HepG2 (cell line): ENCODE results near the gene GRID1. TPM values are rescaled to one million over a fixed set of nuclear protein-coding genes. Genes with fewer than 3 reads are reported as not detected.

Source experiments
- ATAC-seq: fragments of 200-7000 bp; cut with Tn5 transposase; 3 replicates; pipeline ENCODE4 v1.9.1; 2020; ENCODE audit warnings: mild to moderate bottlenecking, moderate library complexity
- BruUV-seq: library from RNA; stranded (reverse); fragments of 400-500 nt; replicated peaks from 2 replicates; lab custom pipeline; 2021; lab: Mats Ljungman, UMichigan
- CTCF ChIA-PET: fragments of 300-600 bp; formaldehyde crosslinking; extraction: SDS; loops from one replicate; lab custom pipeline; 2021; ENCODE audit warnings: low total read pairs, inconsistent platforms, low intra/inter-chr PET ratio; lab: Yijun Ruan, JAX
- POLR2A ChIA-PET: fragments of 350-600 bp; sonication (Branson Sonifier 250); formaldehyde crosslinking; loops from one replicate; lab custom pipeline; 2020; ENCODE audit warnings: antibody characterized with exemption, inconsistent platforms; lab: Yijun Ruan, JAX
- DNase-seq: peaks from one replicate; pipeline ENCODE4 v3.0.0-alpha.2; 2015; ENCODE audit warnings: low spot score
- FAIRE-seq: peaks from 3 replicates; lab custom pipeline; 2011; peaks lifted over from hg19 to GRCh38; lab: Jason Lieb, UNC
- H2AFZ ChIP-seq: one replicate; pipeline ENCODE4 v1.6.1; 2011; ENCODE audit warnings: low read length, inconsistent platforms
- H3K27ac ChIP-seq: fragments of 300-600 bp; 3 replicates; pipeline ENCODE4 v1.8.0; 2011; ENCODE audit warnings: mixed run types, mild to moderate bottlenecking, mixed read lengths, low read length, inconsistent platforms; ENCODE audit not compliant: insufficient read depth; ENCODE audit errors: extremely low read length
- H3K27me3 ChIP-seq, 2 experiments: fragments of 200-600 bp in 1 of 2; 2 replicates in 1 of 2; 3 replicates in 1 of 2; pipeline versions ENCODE4 v1.6.0 to v1.8.0; 2011; ENCODE audit warnings: low read length in 2 of 2, mild to moderate bottlenecking in 2 of 2, moderate library complexity in 2 of 2, inconsistent platforms in 1 of 2; ENCODE audit not compliant: insufficient read depth in 2 of 2, control insufficient read depth in 1 of 2
- H3K36me3 ChIP-seq, 2 experiments: fragments of 200-600 bp in 1 of 2; replicated peaks in 1 of 2; 2 replicates in 1 of 2; 3 replicates in 1 of 2; pipeline versions ENCODE4 v1.5.1 to v1.8.0; 2011; ENCODE audit warnings: low read length in 2 of 2, inconsistent platforms in 1 of 2; ENCODE audit not compliant: insufficient read depth in 2 of 2, control insufficient read depth in 1 of 2
- H3K4me1 ChIP-seq: 2 replicates; pipeline ENCODE4 v1.5.1; 2012; ENCODE audit warnings: low read length, inconsistent platforms; ENCODE audit not compliant: insufficient read depth
- H3K4me2 ChIP-seq: 2 replicates; pipeline ENCODE4 v1.6.0; 2011; ENCODE audit warnings: low read depth, low read length, inconsistent platforms
- H3K4me3 ChIP-seq, 3 experiments: fragments of 200-600 bp in 1 of 3; sonication (generic), shearing (Covaris generic) in 1 of 3; replicated peaks in 1 of 3; 2 replicates each; pipeline ENCODE4 v1.5.1; 2011 to 2016; ENCODE audit warnings: low read length in 3 of 3, inconsistent platforms in 2 of 3, low read depth in 2 of 3, mild to moderate bottlenecking in 2 of 3, control low read depth in 1 of 3, mixed read lengths in 1 of 3; ENCODE audit not compliant: insufficient read depth in 1 of 3
- H3K79me2 ChIP-seq: one replicate; pipeline ENCODE4 v1.6.1; 2011; ENCODE audit warnings: low read length, inconsistent platforms; ENCODE audit not compliant: insufficient read depth
- H3K9ac ChIP-seq: 2 replicates; pipeline ENCODE4 v1.6.0; 2011; ENCODE audit warnings: mild to moderate bottlenecking, low read depth, low read length, inconsistent platforms; ENCODE audit not compliant: insufficient read depth
- H3K9me3 ChIP-seq: 2 replicates; pipeline ENCODE4 v1.5.1; 2012; ENCODE audit warnings: mild to moderate bottlenecking, low read length
- H4K20me1 ChIP-seq: 2 replicates; pipeline ENCODE4 v1.6.0; 2011; ENCODE audit warnings: inconsistent platforms, mild to moderate bottlenecking, low read length, moderate library complexity; ENCODE audit not compliant: insufficient read depth
- FOXA3 ChIP-seq: IDR thresholded peaks from 2 replicates; pipeline ENCODE4 v1.6.1; 2016; ENCODE audit warnings: missing genetic modification reagents, missing compliant biosample characterization
- MAFK ChIP-seq, 2 experiments: IDR thresholded peaks in 1 of 2; conservative IDR thresholded peaks in 1 of 2; 2 replicates each; pipeline ENCODE4 v1.6.1; 2011; ENCODE audit warnings: improper control_type of control experiment in 2 of 2, low read length in 2 of 2
- MYC ChIP-seq: sonication (generic); formaldehyde crosslinking; IDR thresholded peaks from 2 replicates; pipeline ENCODE4 v1.9.0; 2021; ENCODE audit warnings: missing genetic modification reagents, borderline replicate concordance
- NFKB2 ChIP-seq: sonication (generic); formaldehyde crosslinking; IDR thresholded peaks from 2 replicates; pipeline ENCODE4 v1.4.0; 2020; ENCODE audit warnings: missing genetic modification reagents, borderline replicate concordance
- POLR2G ChIP-seq: fragments of 200-400 bp; formaldehyde crosslinking; IDR thresholded peaks from 2 replicates; pipeline ENCODE4 v1.6.1; 2018; ENCODE audit warnings: mild to moderate bottlenecking, low read depth, low read length, moderate library complexity
- RCOR2 ChIP-seq: IDR thresholded peaks from 2 replicates; pipeline ENCODE4 v1.6.1; 2016; ENCODE audit warnings: missing biosample characterization, missing genetic modification reagents
- TBX2 ChIP-seq: sonication (generic); formaldehyde crosslinking; IDR thresholded peaks from 2 replicates; pipeline ENCODE4 v1.5.0; 2020; ENCODE audit warnings: missing genetic modification reagents, mild to moderate bottlenecking, borderline replicate concordance
- TBX3 ChIP-seq: fragments of 450-650 bp; IDR thresholded peaks from 2 replicates; pipeline ENCODE4 v1.6.1; 2017; ENCODE audit warnings: antibody characterized with exemption, mild to moderate bottlenecking, inconsistent platforms, borderline replicate concordance
- ZBTB20 ChIP-seq: sonication (generic); formaldehyde crosslinking; IDR thresholded peaks from 2 replicates; pipeline ENCODE4 v1.8.1; 2023; ENCODE audit warnings: missing genetic modification reagents, low read depth, mild to moderate bottlenecking, borderline replicate concordance
- ZMAT3 ChIP-seq: sonication (generic); formaldehyde crosslinking; conservative IDR thresholded peaks from 2 replicates; pipeline ENCODE4 v1.7.0; 2021; ENCODE audit warnings: missing genetic modification reagents
- ZNF235 ChIP-seq: sonication (generic); formaldehyde crosslinking; IDR thresholded peaks from 2 replicates; pipeline ENCODE4 v1.8.1; 2023; ENCODE audit warnings: mild to moderate bottlenecking, missing genetic modification reagents, borderline replicate concordance
- ZNF543 ChIP-seq: sonication (generic); formaldehyde crosslinking; IDR thresholded peaks from 2 replicates; pipeline ENCODE4 v1.4.0; 2020; ENCODE audit warnings: mild to moderate bottlenecking, missing genetic modification reagents
- ZNF678 ChIP-seq: sonication (generic); formaldehyde crosslinking; IDR thresholded peaks from 2 replicates; pipeline ENCODE4 v1.4.0; 2020; ENCODE audit warnings: mild to moderate bottlenecking, missing genetic modification reagents
- ZNF709 ChIP-seq: sonication (generic); formaldehyde crosslinking; IDR thresholded peaks from 2 replicates; pipeline ENCODE4 v1.5.0; 2020; ENCODE audit warnings: mild to moderate bottlenecking, missing genetic modification reagents
- ZNF75D ChIP-seq: sonication (generic); formaldehyde crosslinking; IDR thresholded peaks from 2 replicates; pipeline ENCODE4 v1.8.1; 2023; ENCODE audit warnings: missing genetic modification reagents, mild to moderate bottlenecking, borderline replicate concordance
- ZSCAN20 ChIP-seq: sonication (generic); formaldehyde crosslinking; IDR thresholded peaks from 2 replicates; pipeline ENCODE4 v1.4.0; 2020; ENCODE audit warnings: missing genetic modification reagents, mild to moderate bottlenecking, borderline replicate concordance
- WGBS: methylation state at CpG from one replicate; pipeline ENCODE4 v1.1.6; 2017; ENCODE audit warnings: low lambda C conversion rate; 5-methylcytosine and 5-hydroxymethylcytosine counted together
- in situ Hi-C: cut with HindIII; loops from 2 replicates; pipeline ENCODE4 v1.10.0; 2017; ENCODE audit warnings: low pct_unique_long_range_greater_than_20kb; ENCODE audit not compliant: extremely low pct_ligation_motif_present
- intact Hi-C: fragments of 100-400 bp; cut with micrococcal nuclease; formaldehyde crosslinking; loops from one replicate; pipeline ENCODE4 v1.10.0; 2022; ENCODE audit not compliant: unreplicated experiment
- polyA plus RNA-seq, 8 experiments: library from polyadenylated mRNA; depleted of rRNA in 3 of 8; stranded (reverse) in 7 of 8; unstranded in 1 of 8; fragments of >200 nt; fragmentation: Illumina TruSeq in 4 of 8; extraction: Trizol in 4 of 8; gene quantifications; 2 replicates each; pipeline versions ENCODE4 v1.2.1 to v1.2.3, GENCODE V29; 2011 to 2016; ENCODE audit warnings: low read depth in 4 of 8, missing spikeins in 1 of 8, mixed read lengths in 1 of 8; ENCODE audit not compliant: insufficient read depth in 1 of 8
- total RNA-seq, 5 experiments: library from RNA; depleted of rRNA; stranded (reverse); fragments of >200 nt; fragmentation: Illumina TruSeq; extraction: Trizol; gene quantifications; 2 replicates each; pipeline ENCODE4 v1.2.3, GENCODE V29; 2016; ENCODE audit warnings: low read depth in 1 of 5
- TF ChIP-seq, protein P1 (sequence below): sonication (generic); formaldehyde crosslinking; IDR thresholded peaks from 2 replicates; pipeline ENCODE4 v1.4.0; 2020; ENCODE audit warnings: low read depth, mild to moderate bottlenecking, missing genetic modification reagents
- TF ChIP-seq, protein P2 (sequence below): sonication (generic); formaldehyde crosslinking; conservative IDR thresholded peaks from 2 replicates; pipeline ENCODE4 v1.5.0; 2020; ENCODE audit warnings: missing genetic modification reagents
- TF ChIP-seq, protein P3 (sequence below): sonication (generic); formaldehyde crosslinking; IDR thresholded peaks from 2 replicates; pipeline ENCODE4 v1.5.0; 2020; ENCODE audit warnings: missing genetic modification reagents

Gene GRID1
- total and polyA plus RNA-seq, 2 of the 13 experiments (the other 11 are each of a cell fraction or from before 2014, with no cell fraction given): 0.05 TPM; not detected in 1

DNA sequence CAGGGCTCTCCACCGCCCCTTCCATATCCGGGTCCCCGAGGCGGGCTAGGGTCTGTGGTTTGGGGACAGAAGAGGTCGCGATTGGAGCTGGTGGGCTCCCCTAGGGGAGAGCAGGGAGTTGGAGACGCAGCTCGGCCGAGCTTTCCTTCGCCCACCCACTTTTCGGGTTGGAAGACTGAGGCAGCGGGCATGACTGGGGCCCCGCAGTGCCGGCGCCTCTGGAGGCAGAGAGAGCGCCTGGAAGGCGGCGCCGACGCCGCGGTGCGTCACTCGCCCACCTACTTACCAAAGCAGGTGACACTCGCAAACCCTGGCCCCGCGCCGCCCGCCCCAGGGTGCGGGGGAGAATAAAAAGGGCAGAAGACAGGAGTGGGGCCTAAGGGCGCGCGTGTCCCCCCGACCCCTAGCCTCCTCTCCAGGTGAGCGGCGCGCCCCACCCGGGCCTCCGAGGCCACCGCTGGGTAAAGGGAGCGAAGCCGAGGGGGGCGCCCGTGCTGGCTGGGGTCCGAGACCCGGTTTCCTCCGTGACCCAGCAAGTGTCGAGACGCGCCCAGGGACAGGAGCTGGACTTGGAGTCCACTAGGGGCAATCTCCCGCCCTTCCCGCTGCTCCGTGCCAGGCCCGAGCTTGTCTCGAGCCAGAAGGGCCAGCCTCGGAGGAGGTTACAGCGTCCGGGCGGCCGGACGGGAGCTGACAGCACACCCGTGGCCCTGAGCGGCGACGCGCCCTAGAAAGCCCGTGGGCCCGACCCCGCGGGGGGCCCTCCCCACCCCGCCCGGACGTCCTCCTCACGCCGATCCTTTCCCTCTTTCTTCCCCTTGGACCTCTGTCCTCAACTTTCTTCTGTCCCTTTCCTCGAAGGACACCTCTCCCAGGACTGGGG is 34.4 kb upstream of the GRID1 start:
- Histone ChIP-seq H3K4me1 (peaks cover 28% of the 10 kb centered on the region), H3K79me2 (peaks cover 4% of the 10 kb centered on the region), H3K36me3 (no peaks in the 10 kb centered on the region), H3K27me3 (0 out of 5 replicates have a peak, but pooled peaks cover 0 to 4% of the 10 kb centered on the region in 2 experiments), H3K4me3 (peak overlapping the region; percentile 71 to 88 (median 80)), H3K9ac (peak overlapping the region; percentile 90), H2AFZ (no peak overlapping the region), H3K4me2 (peak overlapping the region; percentile 90), H3K9me3 (no peaks in the 10 kb centered on the region), H3K27ac (peak overlapping the region; percentile 74), H4K20me1 (no peaks in the 10 kb centered on the region)
- ChIA-PET CTCF (interaction anchor here (2.5 kb wide), 1 partner anchor 184 kb away, joined by 43 read pairs; no protein-coding TSS in a partner anchor), POLR2A (interaction anchor here (0.6 to 4.7 kb wide), 20 partner anchors 8 to 185 kb away, joined by 3 to 79 read pairs (median 4); partner anchors contain the start of gene WAPL)
- FAIRE-seq (no peak), DNase-seq (peak; percentile 27), ATAC-seq (peak; percentile 39)
- intact Hi-C loops (loop anchor here (1.0 to 2.0 kb wide), 5 partner anchors 9 to 184 kb away; partner anchors contain the start of gene WAPL), in situ Hi-C loops (loop anchor here (5.0 kb wide), 1 partner anchor 36 kb away; no protein-coding TSS in a partner anchor)
- BruUV-seq: TSS peak; percentile 56
- 2% methylated on average over 17 of the region's 76 CpGs for WGBS
- TF ChIP-seq TBX3 (no peak), ZNF678 (CRISPR knock-in tag) (0 out of 2 replicates have a peak, but pooled peaks have one; percentile 92), ZNF75D (peak; percentile 40; the same call in 1 of the 2 replicates), ZNF235 (CRISPR knock-in tag) (peak; percentile 68; the same call in 1 of the 2 replicates), NFKB2 (CRISPR knock-in tag) (no peak), MYC (CRISPR knock-in tag) (no peak), RCOR2 (peak; percentile 61; the same call in 1 of the 2 replicates), ZSCAN20 (CRISPR knock-in tag) (0 out of 2 replicates have a peak, but pooled peaks have one; percentile 26), FOXA3 (0 out of 2 replicates have a peak, but pooled peaks have one; percentile 1), MAFK (conservative IDR thresholded peaks at IDR 0.05 in 1 of 2, IDR thresholded peaks at IDR 0.05 in 1 of 2; ENCODE audit: low read length in 2 of 2) (no peak), ZBTB20 (no peak), ZNF709 (CRISPR knock-in tag) (no peak), ZNF543 (peak; percentile 75; the same call in 1 of the 2 replicates), TBX2 (CRISPR knock-in tag) (peak; percentile 12), ZMAT3 (CRISPR knock-in tag) (peak; percentile 28; the same call in 1 of the 2 replicates), POLR2G (peak; percentile 21; the same call in 1 of the 2 replicates)
- TF ChIP-seq, protein P1, sequence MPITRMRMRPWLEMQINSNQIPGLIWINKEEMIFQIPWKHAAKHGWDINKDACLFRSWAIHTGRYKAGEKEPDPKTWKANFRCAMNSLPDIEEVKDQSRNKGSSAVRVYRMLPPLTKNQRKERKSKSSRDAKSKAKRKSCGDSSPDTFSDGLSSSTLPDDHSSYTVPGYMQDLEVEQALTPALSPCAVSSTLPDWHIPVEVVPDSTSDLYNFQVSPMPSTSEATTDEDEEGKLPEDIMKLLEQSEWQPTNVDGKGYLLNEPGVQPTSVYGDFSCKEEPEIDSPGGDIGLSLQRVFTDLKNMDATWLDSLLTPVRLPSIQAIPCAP: peak; percentile 10; the same call in 1 of the 2 replicates
- TF ChIP-seq, protein P2, sequence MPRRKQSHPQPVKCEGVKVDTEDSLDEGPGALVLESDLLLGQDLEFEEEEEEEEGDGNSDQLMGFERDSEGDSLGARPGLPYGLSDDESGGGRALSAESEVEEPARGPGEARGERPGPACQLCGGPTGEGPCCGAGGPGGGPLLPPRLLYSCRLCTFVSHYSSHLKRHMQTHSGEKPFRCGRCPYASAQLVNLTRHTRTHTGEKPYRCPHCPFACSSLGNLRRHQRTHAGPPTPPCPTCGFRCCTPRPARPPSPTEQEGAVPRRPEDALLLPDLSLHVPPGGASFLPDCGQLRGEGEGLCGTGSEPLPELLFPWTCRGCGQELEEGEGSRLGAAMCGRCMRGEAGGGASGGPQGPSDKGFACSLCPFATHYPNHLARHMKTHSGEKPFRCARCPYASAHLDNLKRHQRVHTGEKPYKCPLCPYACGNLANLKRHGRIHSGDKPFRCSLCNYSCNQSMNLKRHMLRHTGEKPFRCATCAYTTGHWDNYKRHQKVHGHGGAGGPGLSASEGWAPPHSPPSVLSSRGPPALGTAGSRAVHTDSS (CRISPR knock-in tag): no peak
- TF ChIP-seq, protein P3, sequence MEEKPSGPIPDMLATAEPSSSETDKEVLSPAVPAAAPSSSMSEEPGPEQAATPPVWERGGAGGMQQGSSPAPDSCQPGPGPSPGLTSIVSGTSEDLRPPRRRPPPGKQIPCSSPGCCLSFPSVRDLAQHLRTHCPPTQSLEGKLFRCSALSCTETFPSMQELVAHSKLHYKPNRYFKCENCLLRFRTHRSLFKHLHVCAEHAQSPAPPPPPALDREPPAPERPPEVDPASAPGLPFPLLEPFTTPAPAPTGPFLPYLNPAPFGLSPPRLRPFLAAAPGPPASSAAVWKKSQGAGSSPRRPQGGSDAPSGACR (CRISPR knock-in tag): peak; percentile 55; the same call in 1 of the 2 replicates
